HepG2 (cell line): ENCODE measurements around the gene MEF2A. TPM values are rescaled to one million over a fixed set of nuclear protein-coding genes. Genes with fewer than 3 reads are reported as not detected.

ENCODE experiments used
- AFF4 ChIP-seq: sonication (generic); formaldehyde crosslinking; IDR thresholded peaks from 2 replicates; pipeline ENCODE4 v1.4.0; 2020; ENCODE audit warnings: missing genetic modification reagents
- DZIP1 ChIP-seq: sonication (generic); formaldehyde crosslinking; IDR thresholded peaks from 2 replicates; pipeline ENCODE4 v1.5.0; 2020; ENCODE audit warnings: mild to moderate bottlenecking, missing genetic modification reagents
- ETV5 ChIP-seq: IDR thresholded peaks from 2 replicates; pipeline ENCODE4 v1.6.1; 2018; ENCODE audit warnings: missing biosample characterization, missing genetic modification reagents, inconsistent platforms, borderline replicate concordance
- ZNF432 ChIP-seq: sonication (generic); formaldehyde crosslinking; IDR thresholded peaks from 2 replicates; pipeline ENCODE4 v1.5.0; 2020; ENCODE audit warnings: missing genetic modification reagents, mild to moderate bottlenecking, borderline replicate concordance
- ZNF44 ChIP-seq: sonication (generic); formaldehyde crosslinking; IDR thresholded peaks from 2 replicates; pipeline ENCODE4 v1.5.1; 2020; ENCODE audit warnings: mild to moderate bottlenecking, missing genetic modification reagents
- polyA plus RNA-seq, 8 experiments: library from polyadenylated mRNA; depleted of rRNA in 3 of 8; stranded (reverse) in 7 of 8; unstranded in 1 of 8; fragments of >200 nt; fragmentation: Illumina TruSeq in 4 of 8; extraction: Trizol in 4 of 8; gene quantifications; 2 replicates each; pipeline versions ENCODE4 v1.2.1 to v1.2.3, GENCODE V29; 2011 to 2016; ENCODE audit warnings: low read depth in 4 of 8, missing spikeins in 1 of 8, mixed read lengths in 1 of 8; ENCODE audit not compliant: insufficient read depth in 1 of 8
- total RNA-seq, 5 experiments: library from RNA; depleted of rRNA; stranded (reverse); fragments of >200 nt; fragmentation: Illumina TruSeq; extraction: Trizol; gene quantifications; 2 replicates each; pipeline ENCODE4 v1.2.3, GENCODE V29; 2016; ENCODE audit warnings: low read depth in 1 of 5
- TF ChIP-seq, protein P1 (sequence below): IDR thresholded peaks from 2 replicates; pipeline ENCODE4 v1.6.1; 2016

MEF2A gene
- total and polyA plus RNA-seq, 2 of the 13 experiments (the other 11 are each of a cell fraction or from before 2014, with no cell fraction given) = 15.2 to 24.4 TPM

DNA sequence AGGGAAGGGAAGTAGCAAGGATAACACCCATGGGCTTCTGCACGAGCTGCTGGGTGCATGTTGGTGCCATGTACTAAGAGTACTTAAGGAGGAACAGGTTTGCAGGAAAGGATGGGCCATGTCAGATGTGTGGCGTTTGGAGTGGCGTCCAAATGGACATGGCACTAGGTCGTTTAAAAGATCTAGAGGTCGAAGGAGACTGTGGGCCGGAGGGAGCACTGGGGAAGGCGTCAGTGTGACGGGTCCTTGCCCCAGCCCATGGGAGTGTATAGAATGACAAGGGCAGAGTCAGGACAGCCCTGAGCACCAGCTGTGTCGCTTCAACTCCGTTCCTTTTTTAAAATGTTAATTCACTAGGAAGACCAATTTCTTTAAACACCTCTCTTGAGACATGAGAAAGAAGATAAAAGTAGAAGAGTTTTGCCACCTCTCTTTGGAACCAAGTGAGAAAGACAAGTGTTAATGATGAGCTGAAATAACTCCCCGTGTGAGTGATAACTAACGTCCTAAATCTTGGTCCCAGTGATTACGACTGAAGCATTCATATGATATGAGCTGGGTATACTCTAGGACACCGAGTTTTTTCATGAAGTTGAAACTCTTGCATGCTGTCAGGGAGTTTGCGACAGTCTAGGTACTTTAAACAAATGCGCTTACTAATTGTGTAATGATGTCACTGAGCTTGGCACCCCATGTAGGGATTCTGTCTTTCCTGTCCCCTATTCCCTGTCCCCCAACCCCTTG lies 143.6 kb downstream of the MEF2A start (continued):
- TF ChIP-seq ZNF432 (no peak), DZIP1 (CRISPR knock-in tag) (no peak), AFF4 (no peak), ETV5 (no peak), ZNF44 (no peak)
- TF ChIP-seq, protein P1, sequence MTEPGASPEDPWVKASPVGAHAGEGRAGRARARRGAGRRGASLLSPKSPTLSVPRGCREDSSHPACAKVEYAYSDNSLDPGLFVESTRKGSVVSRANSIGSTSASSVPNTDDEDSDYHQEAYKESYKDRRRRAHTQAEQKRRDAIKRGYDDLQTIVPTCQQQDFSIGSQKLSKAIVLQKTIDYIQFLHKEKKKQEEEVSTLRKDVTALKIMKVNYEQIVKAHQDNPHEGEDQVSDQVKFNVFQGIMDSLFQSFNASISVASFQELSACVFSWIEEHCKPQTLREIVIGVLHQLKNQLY (CRISPR knock-in tag) = no peak
